Liver (tissue), 3 donors: ENCODE measurements around the gene RPS6KA4.

ENCODE experiments used
- CTCF ChIP-seq: fragments of 150-350 bp; IDR thresholded peaks from 2 replicates; pipeline ENCODE4 v1.5.1; 2017; ENCODE audit warnings: improper control_type of control experiment, low read depth, low read length; ENCODE audit not compliant: missing input control
- EGR1 ChIP-seq, 2 donors: IDR thresholded peaks; 2 replicates each; pipeline ENCODE4 v1.6.1; 2016 to 2018; ENCODE audit warnings: antibody characterized with exemption in 2 of 2, low read depth in 2 of 2
- HNF4A ChIP-seq, 2 donors: conservative IDR thresholded peaks; 2 replicates each; pipeline ENCODE4 v1.6.1; 2016; ENCODE audit warnings: antibody characterized with exemption in 2 of 2, mild to moderate bottlenecking in 2 of 2
- JUND ChIP-seq, 2 donors: IDR thresholded peaks; 2 replicates each; pipeline ENCODE4 v1.6.1; 2016; ENCODE audit warnings: antibody characterized with exemption in 2 of 2
- RAD21 ChIP-seq, 2 donors: IDR thresholded peaks; 2 replicates each; pipeline ENCODE4 v1.6.1; 2016; ENCODE audit warnings: antibody characterized with exemption in 2 of 2, mild to moderate bottlenecking in 2 of 2
- REST ChIP-seq: IDR thresholded peaks from 2 replicates; pipeline ENCODE4 v1.6.1; 2016; ENCODE audit warnings: antibody characterized with exemption, mild to moderate bottlenecking
- RXRA ChIP-seq, 2 donors: IDR thresholded peaks; 2 replicates each; pipeline ENCODE4 v1.6.1; 2017 to 2018; ENCODE audit warnings: antibody characterized with exemption in 2 of 2, mild to moderate bottlenecking in 1 of 2
- SP1 ChIP-seq: IDR thresholded peaks from 2 replicates; pipeline ENCODE4 v1.6.1; 2018; ENCODE audit warnings: antibody characterized with exemption, mild to moderate bottlenecking
- TAF1 ChIP-seq: conservative IDR thresholded peaks from 2 replicates; pipeline ENCODE4 v1.6.1; 2016; ENCODE audit warnings: antibody characterized with exemption, mild to moderate bottlenecking
- YY1 ChIP-seq: IDR thresholded peaks from 2 replicates; pipeline ENCODE4 v1.6.1; 2016; ENCODE audit warnings: antibody characterized with exemption, mild to moderate bottlenecking
- ZBTB33 ChIP-seq: IDR thresholded peaks from 2 replicates; pipeline ENCODE4 v1.6.1; 2016; ENCODE audit warnings: antibody characterized with exemption
- TF ChIP-seq, protein P1 (sequence below): IDR thresholded peaks from 2 replicates; pipeline ENCODE4 v1.6.1; 2016; ENCODE audit warnings: antibody characterized with exemption
- donor health status: healthy.
- donor health status: healthy.

DNA sequence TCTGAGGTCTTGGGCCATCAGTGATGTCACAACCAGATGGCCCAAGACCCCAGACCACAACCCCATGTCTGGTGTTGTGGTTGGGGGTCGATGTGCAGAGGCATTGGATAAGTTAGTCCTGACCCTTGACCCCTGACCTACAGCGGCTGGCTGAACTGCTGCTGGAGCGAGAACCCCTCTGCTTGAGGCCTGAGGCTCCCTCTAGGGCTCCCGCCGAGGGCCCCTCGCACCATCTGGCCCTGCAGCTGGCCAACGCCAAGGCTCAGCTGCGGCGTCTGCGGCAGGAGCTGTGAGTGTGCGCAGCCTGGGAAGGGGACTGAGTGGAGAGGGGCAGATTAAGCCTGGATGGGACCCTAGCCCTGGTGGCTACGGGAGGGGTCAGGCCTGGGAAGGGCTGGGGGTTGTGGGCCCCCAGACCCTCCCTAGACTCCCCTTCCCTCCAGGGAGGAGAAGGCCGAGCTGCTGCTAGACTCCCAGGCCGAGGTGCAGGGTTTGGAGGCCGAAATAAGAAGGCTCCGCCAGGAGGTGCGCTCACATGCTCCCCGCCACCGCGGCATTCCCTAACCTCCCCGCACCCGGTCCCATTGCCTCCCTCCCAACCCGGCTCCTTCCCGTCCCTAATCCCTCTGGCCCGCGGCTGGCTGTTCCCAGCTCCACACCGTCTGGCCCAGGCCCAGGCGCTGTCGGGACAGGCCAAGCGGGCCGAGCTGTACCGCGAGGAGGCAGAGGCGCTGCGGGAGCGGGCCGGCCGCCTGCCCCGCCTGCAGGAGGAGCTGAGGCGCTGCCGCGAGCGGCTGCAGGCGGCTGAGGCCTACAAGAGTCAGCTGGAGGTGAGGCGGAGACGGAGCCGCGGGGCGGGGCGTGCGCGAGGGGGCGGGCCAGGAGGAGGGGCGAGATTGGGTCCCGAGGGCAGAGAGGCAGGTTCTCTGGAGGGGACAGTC, 16.8 kb upstream of the RPS6KA4 start:
- no peak for TF ChIP-seq HNF4A (conservative IDR thresholded peaks at IDR 0.05)
- no peak for TF ChIP-seq REST
- peak; percentile 31 for TF ChIP-seq CTCF
- TF ChIP-seq TAF1 = no peak
- TF ChIP-seq RXRA (IDR thresholded peaks at IDR 0.05) = no peak
- TF ChIP-seq YY1 = no peak
- no peak for TF ChIP-seq ZBTB33
- TF ChIP-seq, protein P1, sequence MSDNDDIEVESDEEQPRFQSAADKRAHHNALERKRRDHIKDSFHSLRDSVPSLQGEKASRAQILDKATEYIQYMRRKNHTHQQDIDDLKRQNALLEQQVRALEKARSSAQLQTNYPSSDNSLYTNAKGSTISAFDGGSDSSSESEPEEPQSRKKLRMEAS = no peak
- TF ChIP-seq EGR1 (IDR thresholded peaks at IDR 0.05; ENCODE audit: low read depth in 2 of 2) = no peak
- peak in 1 of 2 donors; percentile 66 for TF ChIP-seq RAD21 (IDR thresholded peaks at IDR 0.05)
- TF ChIP-seq SP1 = peak; percentile 27
- TF ChIP-seq JUND (IDR thresholded peaks at IDR 0.05) = no peak
